HepG2 (cell line): ENCODE results near the gene PSMD6. TPM values are rescaled to one million over a fixed set of nuclear protein-coding genes. Genes with fewer than 3 reads are reported as not detected.

Experiments used
- GPN1 ChIP-seq: sonication (generic); formaldehyde crosslinking; IDR thresholded peaks from 2 replicates; pipeline ENCODE4 v1.5.1; 2020; ENCODE audit warnings: missing genetic modification reagents, borderline replicate concordance
- MATR3 ChIP-seq: sonication (generic); formaldehyde crosslinking; IDR thresholded peaks from 2 replicates; pipeline ENCODE4 v1.4.0; 2020; ENCODE audit warnings: missing genetic modification reagents
- RFX1 ChIP-seq: fragments of 450-650 bp; IDR thresholded peaks from 2 replicates; pipeline ENCODE4 v1.6.1; 2017
- STAG1 ChIP-seq: sonication (generic); formaldehyde crosslinking; IDR thresholded peaks from 2 replicates; pipeline ENCODE4 v1.4.0; 2020; ENCODE audit warnings: missing genetic modification reagents
- ZBTB40 ChIP-seq, 2 experiments: fragments of 450-650 bp in 1 of 2; sonication (generic) in 1 of 2; formaldehyde crosslinking in 1 of 2; IDR thresholded peaks; 2 replicates each; pipeline versions ENCODE4 v1.6.1 to v1.8.0; 2016 to 2022; ENCODE audit warnings: antibody characterized with exemption in 1 of 2, mild to moderate bottlenecking in 1 of 2, missing genetic modification reagents in 1 of 2
- polyA plus RNA-seq, 8 experiments: library from polyadenylated mRNA; depleted of rRNA in 3 of 8; stranded (reverse) in 7 of 8; unstranded in 1 of 8; fragments of >200 nt; fragmentation: Illumina TruSeq in 4 of 8; extraction: Trizol in 4 of 8; gene quantifications; 2 replicates each; pipeline versions ENCODE4 v1.2.1 to v1.2.3, GENCODE V29; 2011 to 2016; ENCODE audit warnings: low read depth in 4 of 8, missing spikeins in 1 of 8, mixed read lengths in 1 of 8; ENCODE audit not compliant: insufficient read depth in 1 of 8
- total RNA-seq, 5 experiments: library from RNA; depleted of rRNA; stranded (reverse); fragments of >200 nt; fragmentation: Illumina TruSeq; extraction: Trizol; gene quantifications; 2 replicates each; pipeline ENCODE4 v1.2.3, GENCODE V29; 2016; ENCODE audit warnings: low read depth in 1 of 5

Gene PSMD6
- total and polyA plus RNA-seq, 2 of the 13 experiments (the other 11 are each of a cell fraction or from before 2014, with no cell fraction given), result 36.8 to 117 TPM

DNA sequence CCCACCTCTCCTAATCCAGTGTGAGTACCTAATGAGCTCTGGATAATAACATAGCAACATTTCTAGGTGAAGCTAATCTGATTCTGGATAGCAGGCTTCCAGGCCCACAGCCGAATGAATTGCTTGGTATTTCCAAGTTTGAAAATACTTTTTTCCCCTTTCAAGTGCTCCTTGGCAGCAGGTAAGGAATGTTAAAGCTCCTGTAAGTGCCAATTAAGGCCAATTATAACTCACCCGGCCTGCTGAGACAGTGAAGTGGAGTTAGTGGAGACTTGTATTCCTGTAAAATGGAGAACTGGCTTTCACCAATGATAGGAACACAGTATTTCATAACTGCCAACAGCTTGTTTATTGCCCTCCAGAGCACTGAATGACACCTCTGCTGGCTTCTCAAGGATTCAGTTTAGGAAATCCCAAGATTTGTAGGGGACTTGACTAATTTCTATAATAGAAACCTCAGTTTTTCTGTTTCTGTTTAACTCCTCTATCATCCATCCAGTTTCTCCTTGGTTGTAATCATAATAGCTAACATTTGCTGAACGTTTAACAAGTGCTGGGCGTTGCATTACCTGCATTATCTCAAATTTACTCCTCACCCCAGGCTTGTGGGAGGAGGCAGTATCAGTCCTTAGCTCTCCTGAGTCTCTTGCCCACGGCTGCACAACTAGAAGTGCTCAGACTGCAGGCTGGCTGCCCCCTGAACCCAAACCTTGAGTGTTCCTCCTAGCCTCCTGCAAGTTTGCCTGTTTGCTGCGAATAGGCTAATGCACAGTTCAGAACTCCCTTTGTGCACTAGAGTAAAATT, 58.4 kb downstream of the PSMD6 start (continued):
- no peak for TF ChIP-seq ZBTB40 (IDR thresholded peaks at IDR 0.05)
- TF ChIP-seq ZBTB40 (CRISPR knock-in tag; IDR thresholded peaks at IDR 0.05), result no peak
- no peak for TF ChIP-seq MATR3 (CRISPR knock-in tag)
- TF ChIP-seq RFX1, result no peak
- no peak for TF ChIP-seq STAG1
- TF ChIP-seq GPN1 (CRISPR knock-in tag), result no peak
